ENCODE data around the gene SRC.

The SRC gene

GRCh38 chr20:37385659-37386504 lies 39.9 kb downstream of the SRC start:
- TF ChIP-seq CTCF (IDR thresholded peaks at IDR 0.05; ENCODE audit: low read depth, low read length) = no peak
- in situ Hi-C loops (cut with HindIII; ENCODE audit: low sequenced_read_pairs) = no loop called here
- H3K4me3 ChIP-seq (ENCODE audit: low read depth, low read length) = no peak overlapping the region
- no peak for DNase-seq (ENCODE audit: low read depth, low spot score)

GRCh38 chr20:37386505-37387251 lies 40.7 kb downstream of the SRC start:
- no peak overlapping the region for H3K4me3 ChIP-seq (ENCODE audit: low read depth, low read length)
- no peak for TF ChIP-seq CTCF (IDR thresholded peaks at IDR 0.05; ENCODE audit: low read depth, low read length)
- in situ Hi-C loops (cut with HindIII; ENCODE audit: low sequenced_read_pairs) = no loop called here
- DNase-seq (ENCODE audit: low read depth, low spot score) = no peak

- H3K4me3 ChIP-seq (ENCODE audit: low read depth, low read length) = no peak overlapping the region
- TF ChIP-seq CTCF (IDR thresholded peaks at IDR 0.05; ENCODE audit: low read depth, low read length) = no peak
- in situ Hi-C loops (cut with HindIII; ENCODE audit: low sequenced_read_pairs) = no loop called here
- no peak for DNase-seq (ENCODE audit: low read depth, low spot score)
Measured at GRCh38 chr20:37387519-37388269, 41.8 kb downstream of the SRC start.

GRCh38 chr20:37388831-37389230 lies 42.9 kb downstream of the SRC start:
- in situ Hi-C loops (cut with HindIII; ENCODE audit: low sequenced_read_pairs) = no loop called here
- no peak for DNase-seq (ENCODE audit: low read depth, low spot score)
- no peak overlapping the region for H3K4me3 ChIP-seq (ENCODE audit: low read depth, low read length)
- no peak for TF ChIP-seq CTCF (IDR thresholded peaks at IDR 0.05; ENCODE audit: low read depth, low read length)

GRCh38 chr20:37389241-37389747 lies 43.4 kb downstream of the SRC start:
- H3K4me3 ChIP-seq (ENCODE audit: low read depth, low read length) = no peak overlapping the region
- no peak for DNase-seq (ENCODE audit: low read depth, low spot score)
- TF ChIP-seq CTCF (IDR thresholded peaks at IDR 0.05; ENCODE audit: low read depth, low read length) = no peak
- in situ Hi-C loops (cut with HindIII; ENCODE audit: low sequenced_read_pairs) = no loop called here

GRCh38 chr20:37389844-37390275 lies 43.9 kb downstream of the SRC start:
- H3K4me3 ChIP-seq (ENCODE audit: low read depth, low read length) = no peak overlapping the region
- no peak for TF ChIP-seq CTCF (IDR thresholded peaks at IDR 0.05; ENCODE audit: low read depth, low read length)
- in situ Hi-C loops (cut with HindIII; ENCODE audit: low sequenced_read_pairs) = no loop called here
- DNase-seq (ENCODE audit: low read depth, low spot score) = no peak
